ENCODE results near the gene KDM1A.

The KDM1A gene

GRCh38 chr1:23116921-23117699 is 97.8 kb downstream of the KDM1A start:
- no peak; the same call in 2 of the 3 replicates for ATAC-seq
- TF ChIP-seq ARNTL (CRISPR knock-in tag; IDR thresholded peaks at IDR 0.05; ENCODE audit: borderline replicate concordance, low read depth) (no peak), OSR1 (CRISPR knock-in tag; IDR thresholded peaks at IDR 0.05) (no peak), PATZ1 (CRISPR knock-in tag; IDR thresholded peaks at IDR 0.05; ENCODE audit: borderline replicate concordance) (no peak), TSHZ2 (CRISPR knock-in tag; IDR thresholded peaks at IDR 0.05) (no peak), ESRRG (CRISPR knock-in tag; IDR thresholded peaks at IDR 0.05) (no peak), TCF4 (CRISPR knock-in tag; IDR thresholded peaks at IDR 0.05; ENCODE audit: borderline replicate concordance) (no peak), POU6F1 (CRISPR knock-in tag; IDR thresholded peaks at IDR 0.05; ENCODE audit: borderline replicate concordance, low read depth) (no peak), SNAI2 (CRISPR knock-in tag; IDR thresholded peaks at IDR 0.05) (no peak), TOX (CRISPR knock-in tag; IDR thresholded peaks at IDR 0.05; ENCODE audit: borderline replicate concordance) (no peak), GLIS3 (CRISPR knock-in tag; IDR thresholded peaks at IDR 0.05) (no peak)

GRCh38 chr1:23118407-23118806 is 99.1 kb downstream of the KDM1A start:
- ATAC-seq: no peak
- TF ChIP-seq CSRNP3 (CRISPR knock-in tag; IDR thresholded peaks at IDR 0.05) (no peak), SNAI2 (CRISPR knock-in tag; IDR thresholded peaks at IDR 0.05) (no peak), ISL1 (CRISPR knock-in tag; IDR thresholded peaks at IDR 0.05) (no peak), TCF4 (CRISPR knock-in tag; IDR thresholded peaks at IDR 0.05; ENCODE audit: borderline replicate concordance) (no peak), CSDC2 (CRISPR knock-in tag; IDR thresholded peaks at IDR 0.05) (no peak), TOX (CRISPR knock-in tag; IDR thresholded peaks at IDR 0.05; ENCODE audit: borderline replicate concordance) (no peak), ZFP3 (CRISPR knock-in tag; IDR thresholded peaks at IDR 0.05) (no peak), ZNF565 (CRISPR knock-in tag; conservative IDR thresholded peaks at IDR 0.05; ENCODE audit: low read depth) (no peak), POU6F1 (CRISPR knock-in tag; IDR thresholded peaks at IDR 0.05; ENCODE audit: borderline replicate concordance, low read depth) (no peak), ZNF8 (CRISPR knock-in tag; IDR thresholded peaks at IDR 0.05) (no peak), CREB5 (CRISPR knock-in tag; IDR thresholded peaks at IDR 0.05; ENCODE audit: low read depth) (no peak), ARNTL (CRISPR knock-in tag; IDR thresholded peaks at IDR 0.05; ENCODE audit: borderline replicate concordance, low read depth) (no peak), RARB (CRISPR knock-in tag; IDR thresholded peaks at IDR 0.05) (no peak), PATZ1 (CRISPR knock-in tag; IDR thresholded peaks at IDR 0.05; ENCODE audit: borderline replicate concordance) (no peak), TSHZ2 (CRISPR knock-in tag; IDR thresholded peaks at IDR 0.05) (no peak)

Measured in SK-N-SH treated with all-trans-retinoic acid at 6 μM for 48 hours (cell line).